GM19438 (cell line): ENCODE measurements around the gene CHCHD5.

Source experiments
- ATAC-seq: cut with Tn5 transposase; IDR thresholded peaks from one replicate; pipeline ENCODE4 v1.9.1; 2021; ENCODE audit warnings: low read depth; ENCODE audit not compliant: unreplicated experiment

The CHCHD5 gene

GRCh38 chr2:112623913-112624777 lies 39.7 kb downstream of the CHCHD5 start:
- peak; percentile 65 for ATAC-seq

DNA sequence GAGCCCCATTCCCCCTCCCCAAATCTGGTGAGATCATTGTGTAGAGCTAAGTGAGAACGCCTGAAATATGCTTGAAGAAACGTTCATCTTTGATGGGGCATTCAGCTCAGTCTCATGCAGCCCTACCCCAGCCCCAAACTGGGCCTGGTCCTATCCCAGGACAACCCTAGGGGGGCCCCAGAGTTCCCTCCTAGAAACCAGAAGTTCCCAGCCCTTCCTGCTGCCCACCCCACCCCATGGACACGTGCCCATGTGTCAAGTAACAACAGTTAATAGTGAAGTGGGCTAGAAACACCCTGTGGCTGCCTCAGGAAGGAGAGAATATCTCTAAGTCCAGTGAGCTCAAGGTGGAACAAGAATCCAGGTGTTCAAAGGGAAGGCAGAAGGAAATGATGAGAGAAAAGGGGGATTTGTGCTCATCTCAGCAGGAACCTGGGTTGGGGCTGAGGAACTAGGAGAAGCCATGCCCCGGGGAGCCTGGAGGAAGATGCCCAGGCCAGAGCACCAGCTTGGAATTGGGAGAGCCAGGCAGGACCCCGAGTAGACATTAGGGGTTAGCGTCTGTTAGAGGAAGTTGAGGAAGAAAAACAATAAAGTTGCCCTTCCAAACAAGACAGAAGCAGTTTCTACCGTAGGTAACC lies 41.2 kb downstream of the CHCHD5 start:
- no peak for ATAC-seq

DNA sequence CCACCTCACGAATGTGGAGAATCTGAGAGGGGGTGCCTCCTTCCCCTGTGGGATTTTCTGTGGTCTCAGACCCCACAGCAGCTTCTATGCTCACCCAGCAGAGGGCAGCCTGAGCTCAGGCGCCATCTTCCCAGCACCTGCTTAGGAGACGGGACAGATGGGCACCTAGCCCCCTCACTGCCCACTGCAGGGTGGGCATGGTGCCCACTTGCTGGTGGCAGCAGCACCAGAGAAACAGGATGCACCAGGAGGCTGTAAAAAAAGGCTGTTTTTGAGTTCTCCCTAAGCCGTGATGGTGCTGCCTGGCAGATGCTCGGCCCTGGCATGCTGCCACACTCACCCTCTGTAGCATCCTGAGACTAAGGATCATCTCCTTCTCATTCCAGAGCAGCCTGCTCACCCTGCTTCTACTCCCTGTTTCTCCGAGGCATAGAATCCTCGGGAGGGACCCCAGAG lies 42.2 kb downstream of the CHCHD5 start:
- ATAC-seq: no peak

GRCh38 chr2:112627060-112628040 lies 42.9 kb downstream of the CHCHD5 start:
- ATAC-seq: no peak

- no peak for ATAC-seq
Measured at GRCh38 chr2:112629224-112629623, 44.8 kb downstream of the CHCHD5 start.

DNA sequence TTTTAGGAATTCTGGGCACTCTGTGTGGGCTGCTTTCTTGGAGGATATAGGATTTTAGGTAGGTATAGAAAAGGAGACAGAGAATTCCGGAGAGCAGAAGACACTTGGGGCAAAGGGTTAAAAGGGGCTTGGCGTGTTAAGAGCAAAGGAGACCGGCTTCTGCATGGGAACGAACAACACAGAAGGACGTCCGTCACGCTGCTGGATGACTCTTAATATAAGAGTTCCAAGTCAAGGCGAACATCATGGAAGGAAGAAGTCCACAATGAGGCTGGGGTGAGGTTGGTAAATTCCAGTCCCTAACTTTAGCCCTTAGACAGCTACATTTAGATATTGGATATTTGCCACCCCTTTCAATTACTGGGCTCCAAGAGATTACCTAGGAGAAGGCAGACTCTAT lies 45.4 kb downstream of the CHCHD5 start:
- ATAC-seq: no peak

DNA sequence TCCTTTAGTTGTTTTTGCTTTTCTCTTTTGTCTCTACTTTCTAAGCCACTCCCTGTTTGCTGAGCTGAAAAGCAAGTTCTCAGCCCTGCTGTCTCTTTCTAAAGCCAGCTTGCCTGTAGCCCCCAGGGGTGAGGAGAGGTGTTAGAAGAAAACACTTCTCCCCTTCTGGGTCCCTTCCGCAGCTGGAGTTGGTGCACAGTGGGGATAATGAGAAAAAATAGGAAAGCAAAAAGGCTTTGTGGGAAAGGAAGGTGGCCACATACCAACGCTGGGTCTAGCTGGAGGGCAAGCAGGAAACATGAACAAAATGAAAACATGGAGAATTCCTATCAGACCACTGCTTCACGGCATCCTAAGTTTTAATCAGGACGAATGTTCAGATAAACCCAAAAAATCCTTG lies 45.9 kb downstream of the CHCHD5 start:
- ATAC-seq: no peak

DNA sequence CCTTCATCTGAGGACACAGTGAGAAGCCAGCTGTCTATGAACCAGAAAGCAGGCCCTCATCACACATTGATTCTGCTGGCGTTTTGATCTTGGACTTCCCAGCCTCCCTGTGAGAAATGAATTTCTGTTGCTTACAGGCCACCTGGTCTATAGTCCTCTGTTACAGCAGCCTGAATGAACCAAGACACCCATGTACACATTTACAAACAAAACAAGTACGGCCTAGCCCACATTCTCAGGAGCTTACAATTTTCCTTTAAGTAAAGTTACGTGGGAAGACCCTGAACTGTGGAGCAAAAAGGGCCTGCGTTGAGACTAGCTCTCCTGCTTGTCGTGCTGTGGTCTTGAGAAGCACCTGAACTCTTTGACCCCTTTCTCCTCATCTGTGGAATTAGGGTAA lies 49.3 kb downstream of the CHCHD5 start:
- ATAC-seq: no peak

- no peak for ATAC-seq
Measured at GRCh38 chr2:112634153-112634873, 49.9 kb downstream of the CHCHD5 start.

DNA sequence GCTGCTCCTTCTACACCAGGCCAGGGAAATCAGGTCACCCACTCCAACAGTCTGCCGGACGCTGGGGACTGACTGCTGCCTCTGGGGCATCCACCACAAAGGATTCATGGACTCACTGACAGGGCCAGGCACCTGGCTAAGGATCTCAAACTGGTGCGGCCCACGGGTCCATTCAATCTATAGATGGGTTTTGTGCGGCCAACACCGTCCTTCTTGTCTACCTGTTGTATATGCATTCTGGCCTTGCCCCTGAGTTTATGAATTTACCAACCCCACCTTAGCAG lies 50.4 kb downstream of the CHCHD5 start:
- ATAC-seq: no peak

- no peak for ATAC-seq
Measured at GRCh38 chr2:112636605-112637288, 52.3 kb downstream of the CHCHD5 start.

GRCh38 chr2:112637289-112637660 lies 52.9 kb downstream of the CHCHD5 start:
- ATAC-seq: no peak
